ENCODE measurements around the gene SNX33. TPM values are rescaled to one million over a fixed set of nuclear protein-coding genes. Genes with fewer than 3 reads are reported as not detected.

SNX33 gene
- total and polyA plus RNA-seq, 2 of the 13 experiments (the other 11 are each of a cell fraction or from before 2014, with no cell fraction given) = 11.0 to 11.6 TPM

- TF ChIP-seq JUN (CRISPR knock-in tag; IDR thresholded peaks at IDR 0.05) = no peak
- TF ChIP-seq, protein P1, sequence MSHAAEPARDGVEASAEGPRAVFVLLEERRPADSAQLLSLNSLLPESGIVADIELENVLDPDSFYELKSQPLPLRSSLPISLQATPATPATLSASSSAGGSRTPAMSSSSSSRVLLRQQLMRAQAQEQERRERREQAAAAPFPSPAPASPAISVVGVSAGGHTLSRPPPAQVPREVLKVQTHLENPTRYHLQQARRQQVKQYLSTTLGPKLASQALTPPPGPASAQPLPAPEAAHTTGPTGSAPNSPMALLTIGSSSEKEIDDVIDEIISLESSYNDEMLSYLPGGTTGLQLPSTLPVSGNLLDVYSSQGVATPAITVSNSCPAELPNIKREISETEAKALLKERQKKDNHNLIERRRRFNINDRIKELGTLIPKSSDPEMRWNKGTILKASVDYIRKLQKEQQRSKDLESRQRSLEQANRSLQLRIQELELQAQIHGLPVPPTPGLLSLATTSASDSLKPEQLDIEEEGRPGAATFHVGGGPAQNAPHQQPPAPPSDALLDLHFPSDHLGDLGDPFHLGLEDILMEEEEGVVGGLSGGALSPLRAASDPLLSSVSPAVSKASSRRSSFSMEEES (CRISPR knock-in tag; IDR thresholded peaks at IDR 0.05) = peak; percentile 64; the same call in 1 of the 2 replicates
- TF ChIP-seq HOXA9 (CRISPR knock-in tag; IDR thresholded peaks at IDR 0.05; ENCODE audit: borderline replicate concordance) = no peak
- TF ChIP-seq ZNF652 (CRISPR knock-in tag; IDR thresholded peaks at IDR 0.05; ENCODE audit: borderline replicate concordance, low read depth) = no peak
- no peak for TF ChIP-seq ZNF713 (CRISPR knock-in tag; IDR thresholded peaks at IDR 0.05)
- no peak for TF ChIP-seq ZFP36L2 (CRISPR knock-in tag; IDR thresholded peaks at IDR 0.05)
- TF ChIP-seq FOXC1 (CRISPR knock-in tag; IDR thresholded peaks at IDR 0.05; ENCODE audit: borderline replicate concordance) = no peak
- no peak for TF ChIP-seq ZBTB1 (CRISPR knock-in tag; IDR thresholded peaks at IDR 0.05; ENCODE audit: borderline replicate concordance)
- no peak for TF ChIP-seq ZNF577 (CRISPR knock-in tag; IDR thresholded peaks at IDR 0.05; ENCODE audit: borderline replicate concordance, low read depth)
- no peak for TF ChIP-seq ZNF558 (CRISPR knock-in tag; IDR thresholded peaks at IDR 0.05; ENCODE audit: borderline replicate concordance)
- TF ChIP-seq PHF21A (CRISPR knock-in tag; IDR thresholded peaks at IDR 0.05) = no peak
- no peak for TF ChIP-seq ZNF567 (CRISPR knock-in tag; IDR thresholded peaks at IDR 0.05; ENCODE audit: borderline replicate concordance)
- TF ChIP-seq SP5 (CRISPR knock-in tag; IDR thresholded peaks at IDR 0.05; ENCODE audit: borderline replicate concordance, low read depth) = no peak
- TF ChIP-seq ZNF160 (CRISPR knock-in tag; IDR thresholded peaks at IDR 0.05) = no peak
- TF ChIP-seq MAX (IDR thresholded peaks at IDR 0.05) = peak; percentile 83; the same call in 1 of the 2 replicates
- no peak for TF ChIP-seq NCOA1 (CRISPR knock-in tag; IDR thresholded peaks at IDR 0.05)
- no peak for TF ChIP-seq ZNF543 (CRISPR knock-in tag; IDR thresholded peaks at IDR 0.05)
- no peak for TF ChIP-seq MAF1 (CRISPR knock-in tag; IDR thresholded peaks at IDR 0.05; ENCODE audit: borderline replicate concordance)
- no peak for TF ChIP-seq ZNF562 (CRISPR knock-in tag; IDR thresholded peaks at IDR 0.05; ENCODE audit: borderline replicate concordance)
- no peak for TF ChIP-seq SMARCE1 (IDR thresholded peaks at IDR 0.05; ENCODE audit: borderline replicate concordance)
- TF ChIP-seq ZNF251 (CRISPR knock-in tag; IDR thresholded peaks at IDR 0.05) = no peak
- TF ChIP-seq ZBTB10 (CRISPR knock-in tag; IDR thresholded peaks at IDR 0.05; ENCODE audit: borderline replicate concordance) = no peak
- no peak for TF ChIP-seq IKZF4 (CRISPR knock-in tag; IDR thresholded peaks at IDR 0.05; ENCODE audit: borderline replicate concordance, low read depth, not compliant biosample characterization)
- 0 out of 2 replicates have a peak, but pooled peaks have one; percentile 46 for TF ChIP-seq ZNF850 (CRISPR knock-in tag; conservative IDR thresholded peaks at IDR 0.05)
- no peak for TF ChIP-seq ZNF17 (CRISPR knock-in tag; IDR thresholded peaks at IDR 0.05)
- no peak for TF ChIP-seq ZNF317 (CRISPR knock-in tag; IDR thresholded peaks at IDR 0.05)
- TF ChIP-seq ZFP62 (CRISPR knock-in tag; IDR thresholded peaks at IDR 0.05) = no peak
These were observed 8.5 kb upstream of the SNX33 start (continued) for GRCh38 chr15:75639191-75639708.
